Measurements from ENCODE around the gene TLE4.
"Not testable (repeated sequence)": the region's sequence is repeated elsewhere in the genome, so short reads cannot be mapped to it uniquely, and the experiment has no call there.

TLE4 gene

GRCh38 chr9:79638806-79639205, 67.0 kb downstream of the TLE4 start:
- DNase-seq (ENCODE audit: low spot score) = no peak

- DNase-seq (ENCODE audit: low spot score) = no peak
These were observed 67.6 kb downstream of the TLE4 start for GRCh38 chr9:79639354-79639753.

- DNase-seq (ENCODE audit: low spot score) = not testable (repeated sequence)
These were observed 68.3 kb downstream of the TLE4 start for GRCh38 chr9:79640067-79640466.

- no peak for DNase-seq (ENCODE audit: low spot score)
These were observed 69.3 kb downstream of the TLE4 start for GRCh38 chr9:79641070-79641469.

- DNase-seq (ENCODE audit: low spot score) = no peak
These were observed 70.9 kb downstream of the TLE4 start for GRCh38 chr9:79642671-79643070.

GRCh38 chr9:79644048-79644447, 72.3 kb downstream of the TLE4 start:
- no peak for DNase-seq (ENCODE audit: low spot score)

GRCh38 chr9:79644601-79645000, 72.8 kb downstream of the TLE4 start:
- no peak for DNase-seq (ENCODE audit: low spot score)

- DNase-seq (ENCODE audit: low spot score) = no peak
These were observed 73.3 kb downstream of the TLE4 start for GRCh38 chr9:79645110-79645509.

GRCh38 chr9:79646096-79646495, 74.3 kb downstream of the TLE4 start:
- no peak for DNase-seq (ENCODE audit: low spot score)

GRCh38 chr9:79651251-79651795, 79.6 kb downstream of the TLE4 start:
- DNase-seq (ENCODE audit: low spot score) = no peak

GRCh38 chr9:79652598-79652997, 80.8 kb downstream of the TLE4 start:
- DNase-seq (ENCODE audit: low spot score) = peak; percentile 11

GRCh38 chr9:79654591-79655382, 83.0 kb downstream of the TLE4 start:
- DNase-seq (ENCODE audit: low spot score) = not testable (repeated sequence)

- no peak for DNase-seq (ENCODE audit: low spot score)
These were observed 83.8 kb downstream of the TLE4 start for GRCh38 chr9:79655551-79655950.

GRCh38 chr9:79656169-79656568, 84.4 kb downstream of the TLE4 start:
- no peak for DNase-seq (ENCODE audit: low spot score)

- peak; percentile 15 for DNase-seq (ENCODE audit: low spot score)
These were observed 86.1 kb downstream of the TLE4 start for GRCh38 chr9:79657891-79658290.

- no peak for DNase-seq (ENCODE audit: low spot score)
These were observed 87.2 kb downstream of the TLE4 start for GRCh38 chr9:79658926-79659325.

- no peak for DNase-seq (ENCODE audit: low spot score)
These were observed 88.8 kb downstream of the TLE4 start for GRCh38 chr9:79660615-79661014.

- DNase-seq (ENCODE audit: low spot score) = no peak
These were observed 89.5 kb downstream of the TLE4 start for GRCh38 chr9:79661279-79661678.

- DNase-seq (ENCODE audit: low spot score) = no peak
These were observed 90.2 kb downstream of the TLE4 start for GRCh38 chr9:79661886-79662536.

GRCh38 chr9:79662537-79662956, 90.8 kb downstream of the TLE4 start:
- peak; percentile 41 for DNase-seq (ENCODE audit: low spot score)

GRCh38 chr9:79663300-79663699, 91.5 kb downstream of the TLE4 start:
- peak; percentile 32 for DNase-seq (ENCODE audit: low spot score)

GRCh38 chr9:79663878-79664277, 92.1 kb downstream of the TLE4 start:
- DNase-seq (ENCODE audit: low spot score) = peak; percentile 14

GRCh38 chr9:79664375-79664831, 92.6 kb downstream of the TLE4 start:
- peak; percentile 29 for DNase-seq (ENCODE audit: low spot score)

Data from GM03348 (cell line).